Neural progenitor cell (in vitro differentiated cells): ENCODE measurements around the gene FCF1. TPM values are rescaled to one million over a fixed set of nuclear protein-coding genes. Genes with fewer than 3 reads are reported as not detected.

Source experiments
- DNase-seq: peaks from one replicate; pipeline ENCODE4 v3.0.0-alpha.2; 2016; ENCODE audit warnings: low spot score
- H2AFZ ChIP-seq: fragments of 200-600 bp; sonication (generic); replicated peaks from 2 replicates; pipeline ENCODE4 v1.6.1; 2016; ENCODE audit warnings: antibody characterized with exemption
- H3F3A ChIP-seq: fragments of 200-600 bp; sonication (generic); 2 replicates; pipeline ENCODE4 v1.6.1; 2016; ENCODE audit warnings: antibody characterized with exemption, low read depth
- H3K27ac ChIP-seq: fragments of 200-600 bp; sonication (generic); 2 replicates; pipeline ENCODE4 v1.5.1; 2016; ENCODE audit warnings: mild to moderate bottlenecking
- H3K27me3 ChIP-seq: fragments of 200-600 bp; sonication (generic); 2 replicates; pipeline ENCODE4 v1.6.1; 2016; ENCODE audit warnings: mild to moderate bottlenecking, moderate library complexity
- H3K36me3 ChIP-seq: fragments of 200-600 bp; sonication (generic); 2 replicates; pipeline ENCODE4 v1.5.1; 2016
- H3K4me1 ChIP-seq: fragments of 200-600 bp; sonication (generic); 2 replicates; pipeline ENCODE4 v1.6.1; 2016; ENCODE audit warnings: mixed run types
- H3K4me2 ChIP-seq: fragments of 200-600 bp; sonication (generic); 2 replicates; pipeline ENCODE4 v1.6.1; 2016
- H3K4me3 ChIP-seq: fragments of 200-600 bp; sonication (generic); 2 replicates; pipeline ENCODE4 v1.5.1; 2016
- H3K79me2 ChIP-seq: fragments of 200-600 bp; sonication (generic); 2 replicates; pipeline ENCODE4 v1.6.1; 2016; ENCODE audit warnings: low read depth
- H3K9ac ChIP-seq: fragments of 200-600 bp; sonication (generic); 2 replicates; pipeline ENCODE4 v1.6.1; 2016
- H3K9me3 ChIP-seq: fragments of 200-600 bp; sonication (generic); 2 replicates; pipeline ENCODE4 v1.5.1; 2016; ENCODE audit warnings: low read depth
- H4K20me1 ChIP-seq: fragments of 200-600 bp; sonication (generic); 2 replicates; pipeline ENCODE4 v1.6.1; 2016; ENCODE audit warnings: low read depth
- H3K27ac Mint-ChIP-seq: 3 replicates; pipeline ENCODE4 v1.8.0; 2021; ENCODE audit warnings: mixed read lengths
- H3K27me3 Mint-ChIP-seq: 2 replicates; pipeline ENCODE4 v1.8.0; 2022; ENCODE audit warnings: low read depth, mild to moderate bottlenecking, inconsistent platforms, moderate library complexity, mixed read lengths; ENCODE audit not compliant: insufficient read depth
- H3K36me3 Mint-ChIP-seq: 3 replicates; pipeline ENCODE4 v1.8.0; 2021; ENCODE audit warnings: mixed read lengths
- H3K4me1 Mint-ChIP-seq: 3 replicates; pipeline ENCODE4 v1.8.0; 2021; ENCODE audit warnings: mixed read lengths
- H3K4me3 Mint-ChIP-seq: 3 replicates; pipeline ENCODE4 v1.8.0; 2021; ENCODE audit warnings: mild to moderate bottlenecking, moderate library complexity, mixed read lengths
- H3K9me3 Mint-ChIP-seq: 3 replicates; pipeline ENCODE4 v1.8.0; 2020; ENCODE audit warnings: mixed read lengths
- EZH2 ChIP-seq: fragments of 200-600 bp; sonication (generic); IDR thresholded peaks from 2 replicates; pipeline ENCODE4 v1.6.1; 2017; ENCODE audit warnings: antibody characterized with exemption, mild to moderate bottlenecking, moderate library complexity
- EZH2phosphoT487 ChIP-seq: fragments of 200-600 bp; sonication (generic); IDR thresholded peaks from 2 replicates; pipeline ENCODE4 v1.6.1; 2017; ENCODE audit warnings: antibody characterized with exemption
- total RNA-seq: library from RNA; depleted of rRNA; stranded (reverse); fragments of >200 nt; gene quantifications from 2 replicates; pipeline ENCODE4 v1.2.3, GENCODE V29; 2015; ENCODE audit warnings: low replicate concordance
- TF ChIP-seq, protein P1 (sequence below): fragments of 200-600 bp; sonication (generic); IDR thresholded peaks from 2 replicates; pipeline ENCODE4 v1.5.1; 2017; ENCODE audit warnings: antibody characterized with exemption, mild to moderate bottlenecking

The FCF1 gene
- total RNA-seq, 1 donor from 2014 or later, result 96.1 TPM

DNA sequence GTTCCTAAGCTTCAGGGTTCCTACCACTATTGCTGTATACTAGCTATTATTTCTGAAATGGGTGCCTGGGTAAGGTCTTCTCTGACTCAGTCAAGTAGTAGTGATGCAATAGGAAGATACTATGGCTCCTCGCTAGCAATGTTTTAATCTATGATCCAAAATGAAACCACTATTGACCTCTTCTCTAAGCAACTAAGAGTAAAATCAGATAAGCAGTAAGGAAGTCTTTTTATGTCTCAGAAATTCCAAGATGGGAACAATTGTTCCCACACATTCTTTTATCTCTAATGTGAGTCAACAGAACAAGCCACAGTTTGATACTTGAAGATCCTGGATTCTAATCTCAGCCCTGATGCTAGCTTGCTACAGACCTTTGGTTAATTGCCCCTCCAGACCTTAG lies 45.2 kb upstream of the FCF1 start:
- Mint-ChIP-seq H3K9me3 (no peaks in the 10 kb centered on the region), H3K27ac (no peak overlapping the region), H3K36me3 (peaks cover 14% of the 10 kb centered on the region), H3K4me1 (no peaks in the 10 kb centered on the region), H3K4me3 (no peak overlapping the region), H3K27me3 (peaks cover 2% of the 10 kb centered on the region)
- Histone ChIP-seq H3K4me1 (no peaks in the 10 kb centered on the region), H4K20me1 (no peaks in the 10 kb centered on the region), H3K4me2 (no peak overlapping the region), H3K27me3 (no peaks in the 10 kb centered on the region), H3K36me3 (peaks cover 5% of the 10 kb centered on the region), H3F3A (no peaks in the 10 kb centered on the region), H3K27ac (no peak overlapping the region), H3K4me3 (no peak overlapping the region), H2AFZ (no peak overlapping the region), H3K79me2 (no peaks in the 10 kb centered on the region), H3K9ac (no peak overlapping the region), H3K9me3 (no peaks in the 10 kb centered on the region)
- DNase-seq, result no peak
- TF ChIP-seq, protein P1, sequence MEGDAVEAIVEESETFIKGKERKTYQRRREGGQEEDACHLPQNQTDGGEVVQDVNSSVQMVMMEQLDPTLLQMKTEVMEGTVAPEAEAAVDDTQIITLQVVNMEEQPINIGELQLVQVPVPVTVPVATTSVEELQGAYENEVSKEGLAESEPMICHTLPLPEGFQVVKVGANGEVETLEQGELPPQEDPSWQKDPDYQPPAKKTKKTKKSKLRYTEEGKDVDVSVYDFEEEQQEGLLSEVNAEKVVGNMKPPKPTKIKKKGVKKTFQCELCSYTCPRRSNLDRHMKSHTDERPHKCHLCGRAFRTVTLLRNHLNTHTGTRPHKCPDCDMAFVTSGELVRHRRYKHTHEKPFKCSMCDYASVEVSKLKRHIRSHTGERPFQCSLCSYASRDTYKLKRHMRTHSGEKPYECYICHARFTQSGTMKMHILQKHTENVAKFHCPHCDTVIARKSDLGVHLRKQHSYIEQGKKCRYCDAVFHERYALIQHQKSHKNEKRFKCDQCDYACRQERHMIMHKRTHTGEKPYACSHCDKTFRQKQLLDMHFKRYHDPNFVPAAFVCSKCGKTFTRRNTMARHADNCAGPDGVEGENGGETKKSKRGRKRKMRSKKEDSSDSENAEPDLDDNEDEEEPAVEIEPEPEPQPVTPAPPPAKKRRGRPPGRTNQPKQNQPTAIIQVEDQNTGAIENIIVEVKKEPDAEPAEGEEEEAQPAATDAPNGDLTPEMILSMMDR, result no peak
- no peak for TF ChIP-seq EZH2phosphoT487
- TF ChIP-seq EZH2, result no peak

DNA sequence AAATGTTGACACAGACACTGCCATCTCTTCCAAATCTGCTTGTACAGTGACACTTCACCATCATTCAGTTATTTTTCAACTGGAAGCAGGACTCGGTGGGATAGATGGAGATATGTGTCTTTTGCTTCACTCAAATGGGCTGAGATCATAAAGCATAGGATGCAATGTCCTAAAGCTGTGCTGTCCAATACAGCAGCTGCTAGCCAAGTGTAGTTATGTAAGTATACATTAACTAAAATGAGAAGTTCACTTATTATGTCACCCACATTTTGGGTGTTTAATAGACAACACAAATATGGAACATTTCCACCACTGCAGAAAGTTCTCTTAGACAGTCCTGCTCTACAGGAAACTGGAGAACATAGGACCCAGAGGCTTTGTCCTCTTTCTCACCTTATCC lies 43.7 kb upstream of the FCF1 start:
- Mint-ChIP-seq H3K27ac (no peak overlapping the region), H3K36me3 (peaks cover 6% of the 10 kb centered on the region), H3K4me1 (no peaks in the 10 kb centered on the region), H3K9me3 (no peaks in the 10 kb centered on the region), H3K27me3 (peaks cover 2% of the 10 kb centered on the region), H3K4me3 (no peak overlapping the region)
- no peak overlapping the region for H3K9ac ChIP-seq
- no peaks in the 10 kb centered on the region for H3F3A ChIP-seq
- H3K4me3 ChIP-seq, result no peak overlapping the region
- TF ChIP-seq EZH2 (no peak), EZH2phosphoT487 (no peak)
- TF ChIP-seq, protein P1, result no peak
- no peak overlapping the region for H3K4me2 ChIP-seq
- H3K4me1 ChIP-seq, result no peaks in the 10 kb centered on the region
- no peak overlapping the region for H3K27ac ChIP-seq
- peaks cover 5% of the 10 kb centered on the region for H3K36me3 ChIP-seq
- H3K27me3 ChIP-seq, result no peaks in the 10 kb centered on the region
- no peak overlapping the region for H2AFZ ChIP-seq
- H4K20me1 ChIP-seq, result no peaks in the 10 kb centered on the region
- DNase-seq, result no peak
- no peaks in the 10 kb centered on the region for H3K9me3 ChIP-seq
- H3K79me2 ChIP-seq, result no peaks in the 10 kb centered on the region

DNA sequence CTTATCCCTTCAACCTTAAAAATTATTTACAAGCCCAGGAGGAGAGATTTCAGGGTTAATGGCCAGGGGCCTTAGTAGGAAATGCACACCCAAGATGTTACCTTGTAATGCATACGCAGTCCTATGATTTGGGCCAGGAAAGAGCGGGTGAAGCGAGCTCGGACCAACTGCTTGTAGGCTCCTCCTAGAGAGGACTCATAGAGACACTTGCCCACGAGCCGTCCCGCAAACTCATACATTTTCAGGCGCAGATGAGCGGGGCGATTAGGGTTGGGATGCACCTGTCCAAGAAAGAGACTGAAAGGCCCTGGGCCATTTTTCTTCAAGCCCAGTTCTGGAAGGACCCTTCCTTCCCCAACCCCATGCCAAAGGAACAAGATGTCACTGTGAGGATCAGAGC lies 43.1 kb upstream of the FCF1 start:
- no peak for DNase-seq
- no peak for TF ChIP-seq EZH2
- TF ChIP-seq, protein P1, result no peak
- no peak for TF ChIP-seq EZH2phosphoT487
- Histone ChIP-seq H3K4me3 (no peak overlapping the region), H4K20me1 (no peaks in the 10 kb centered on the region), H3K9me3 (no peaks in the 10 kb centered on the region), H3K27ac (no peak overlapping the region), H3F3A (no peaks in the 10 kb centered on the region), H3K36me3 (peaks cover 5% of the 10 kb centered on the region), H3K4me1 (no peaks in the 10 kb centered on the region), H3K9ac (no peak overlapping the region), H2AFZ (no peak overlapping the region), H3K4me2 (no peak overlapping the region), H3K79me2 (no peaks in the 10 kb centered on the region), H3K27me3 (no peaks in the 10 kb centered on the region)
- H3K4me3 Mint-ChIP-seq, result no peak overlapping the region
- H3K27ac Mint-ChIP-seq, result no peak overlapping the region
- peaks cover 8% of the 10 kb centered on the region for H3K36me3 Mint-ChIP-seq
- no peaks in the 10 kb centered on the region for H3K4me1 Mint-ChIP-seq
- H3K27me3 Mint-ChIP-seq, result peaks cover 2% of the 10 kb centered on the region
- H3K9me3 Mint-ChIP-seq, result no peaks in the 10 kb centered on the region
